Omental fat pad (tissue), 4 donors: ENCODE data around the gene VAV2. TPM values are rescaled to one million over a fixed set of nuclear protein-coding genes. Genes with fewer than 3 reads are reported as not detected.

Experiments used
- ATAC-seq: fragments of 150-250 bp; one replicate; pipeline ENCODE4 v1.9.1; 2016; ENCODE audit warnings: mild to moderate bottlenecking, moderate library complexity; ENCODE audit not compliant: low FRiP score
- DNase-seq: peaks from one replicate; pipeline ENCODE4 v3.0.0-alpha.2; 2019; ENCODE audit warnings: low spot score
- CTCF ChIP-seq, 3 donors: fragments of 450-650 bp; IDR thresholded peaks; one replicate each; pipeline ENCODE4 v1.5.1; 2016 to 2017; ENCODE audit warnings: antibody characterized with exemption in 3 of 3, mild to moderate bottlenecking in 3 of 3, moderate library complexity in 2 of 3
- total RNA-seq, 4 donors: library from RNA; depleted of rRNA; stranded (reverse); fragments of >200 nt; gene quantifications; one replicate each; pipeline ENCODE4 v1.1.0, GENCODE V29; 2016

VAV2 gene
- total RNA-seq, 4 donors from 2014 or later = 4.0 to 10.9 (median 6.2) TPM

GRCh38 chr9:133895335-133895734 lies 96.8 kb downstream of the VAV2 start:
- no peak for ATAC-seq
- DNase-seq = no peak

DNA sequence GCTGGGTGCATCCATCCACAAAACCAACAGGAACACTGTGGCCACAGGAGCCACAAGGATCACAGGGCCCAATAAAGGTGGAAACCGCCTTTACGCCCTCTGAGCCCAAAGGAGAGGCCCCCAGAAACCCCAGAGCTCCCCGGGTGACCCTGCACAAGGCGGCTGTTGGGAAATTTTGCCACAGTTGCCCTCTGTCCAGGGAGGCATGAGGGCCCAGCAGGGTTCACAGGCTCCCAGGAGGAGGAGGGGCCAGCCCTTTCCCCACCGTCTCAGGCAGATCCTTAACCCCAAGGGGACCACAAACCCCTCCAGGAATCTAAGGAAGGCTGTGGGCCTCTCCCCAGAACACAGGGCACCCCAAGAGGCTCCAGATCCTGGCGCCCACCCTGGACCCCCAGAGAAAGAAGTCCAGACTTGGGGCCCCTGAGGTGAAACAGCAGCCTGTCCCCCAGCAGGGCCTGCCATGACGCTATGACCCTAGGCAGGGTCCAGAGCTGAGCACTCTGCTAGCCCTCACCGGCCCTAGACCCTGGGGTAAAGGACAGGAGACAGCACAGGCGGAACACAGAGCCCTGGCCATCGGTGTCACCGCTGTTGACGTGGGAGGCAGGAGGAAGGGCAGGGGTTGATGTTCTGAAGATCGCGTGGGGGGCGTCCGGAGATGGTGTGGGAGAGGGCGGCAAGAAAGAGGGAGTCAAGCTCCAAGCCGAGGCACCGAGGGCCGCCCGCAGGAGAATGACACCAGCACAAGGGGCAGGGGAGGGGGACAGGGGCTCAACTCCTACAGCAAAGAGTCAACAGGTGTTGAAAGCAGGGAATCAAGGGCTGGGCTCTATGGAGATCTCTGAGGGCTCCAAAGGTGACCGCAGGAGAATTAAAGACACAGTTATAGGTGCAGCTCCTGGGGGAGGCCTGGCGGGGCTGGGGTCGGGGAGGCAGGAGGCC lies 97.5 kb downstream of the VAV2 start:
- no peak for TF ChIP-seq CTCF (IDR thresholded peaks at IDR 0.05)
- ATAC-seq = no peak
- DNase-seq = no peak

More at GRCh38 chr9:133895335-133895734, 96.8 kb downstream of the VAV2 start:
- no peak for TF ChIP-seq CTCF (IDR thresholded peaks at IDR 0.05)

DNA sequence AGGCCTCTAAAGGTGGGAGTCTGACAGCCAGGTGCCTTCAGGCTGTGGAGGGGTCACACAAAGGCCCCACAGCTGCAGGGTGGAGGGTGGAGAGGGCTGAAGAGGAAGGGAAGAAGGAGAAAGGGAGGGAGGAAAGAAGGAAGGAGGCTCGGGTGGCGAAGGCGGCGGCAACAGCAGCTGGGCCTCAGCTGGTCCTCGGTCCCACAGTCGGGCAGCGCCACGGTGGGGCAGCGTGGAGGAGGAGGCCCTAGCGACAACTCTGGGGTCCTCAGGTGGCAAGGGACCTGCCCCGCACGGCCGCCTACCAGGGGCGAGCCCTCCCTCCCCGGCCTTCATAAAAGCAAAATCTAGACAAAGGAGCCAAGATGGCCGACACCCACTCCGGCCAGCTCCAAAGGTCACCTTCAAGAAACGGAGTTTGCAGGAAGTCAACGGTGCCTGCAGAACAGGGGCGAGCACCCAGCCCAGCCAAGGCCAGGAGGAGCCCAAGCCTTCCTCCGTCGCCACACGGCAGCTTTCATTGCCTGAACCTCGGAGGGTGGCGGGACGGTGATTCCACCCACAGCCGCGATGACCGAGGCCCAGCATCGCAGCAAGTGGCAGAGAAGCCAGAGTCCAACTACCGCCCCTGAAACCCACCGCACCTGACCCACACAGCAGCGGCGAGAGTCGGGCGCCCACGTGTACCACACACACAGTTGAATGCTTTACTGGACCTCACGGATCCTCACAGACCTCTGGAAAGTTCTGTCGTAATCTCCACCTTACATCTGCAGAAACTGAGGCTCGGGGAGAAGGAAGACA lies 98.7 kb downstream of the VAV2 start:
- no peak for TF ChIP-seq CTCF (IDR thresholded peaks at IDR 0.05)
- DNase-seq (no peak), ATAC-seq (no peak)

GRCh38 chr9:133892193-133892920 lies 99.8 kb downstream of the VAV2 start:
- DNase-seq (no peak), ATAC-seq (no peak)
- no peak for TF ChIP-seq CTCF (IDR thresholded peaks at IDR 0.05)

- no peak for DNase-seq
- no peak for TF ChIP-seq CTCF (IDR thresholded peaks at IDR 0.05)
- no peak for ATAC-seq
Measured at GRCh38 chr9:133891741-133892140, 100.4 kb downstream of the VAV2 start.

DNA sequence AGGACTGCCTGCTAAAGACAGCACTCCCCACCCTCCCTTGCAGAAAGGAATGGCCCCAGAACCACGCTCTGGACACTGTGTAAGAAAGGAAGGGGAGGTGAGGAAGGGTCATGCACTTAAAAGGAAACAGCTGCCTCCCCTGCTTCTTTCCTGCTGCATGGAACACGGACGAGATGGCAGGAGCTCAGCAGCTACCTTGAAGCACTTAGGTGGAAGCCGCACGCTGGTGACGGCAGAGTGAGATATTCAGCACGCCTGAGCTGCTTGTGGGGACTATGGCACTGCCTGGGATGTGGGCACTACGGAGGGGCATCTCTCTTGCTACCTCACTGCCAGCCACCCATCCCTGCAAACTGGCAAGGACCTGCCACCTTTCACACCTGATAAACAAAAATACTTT lies 101.5 kb downstream of the VAV2 start:
- TF ChIP-seq CTCF (IDR thresholded peaks at IDR 0.05) = no peak
- DNase-seq (no peak), ATAC-seq (no peak)
